ENCODE results near the gene CAMK2B. TPM values are rescaled to one million over a fixed set of nuclear protein-coding genes. Genes with fewer than 3 reads are reported as not detected.
A peak's percentile ranks its signal among the peaks of the same experiment; 100 is the strongest.

Gene CAMK2B
- total and polyA plus RNA-seq, 7 experiments from 2014 or later: 0.12 to 0.61 TPM; not detected in 5

DNA sequence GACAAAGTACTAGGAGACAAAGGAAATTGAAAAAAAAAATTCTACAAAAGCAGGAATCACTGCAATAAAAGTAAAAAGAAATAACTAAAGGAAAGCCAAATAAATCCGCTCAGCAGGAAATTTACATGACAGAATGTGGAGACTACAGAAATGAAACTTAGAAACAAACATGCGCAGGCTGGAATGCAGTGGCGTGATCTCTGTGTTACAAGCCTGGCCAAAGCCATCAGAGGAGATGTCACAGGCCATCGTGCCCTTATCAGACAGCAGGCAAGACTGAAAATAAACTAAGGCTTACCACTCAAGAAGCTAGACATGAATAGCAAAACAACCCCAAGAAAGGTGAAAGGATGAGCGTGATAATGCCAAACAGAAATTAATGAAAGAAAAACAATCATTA lies 6.3 kb upstream of the CAMK2B start:
- peaks cover 3 to 24% (median 5%) of the 10 kb centered on the region in 5 donors for H3K27me3 Mint-ChIP-seq
- Histone ChIP-seq H3K4me3 (ENCODE audit: low read length) (no peak overlapping the region), H3K27ac (ENCODE audit: low read depth, low read length) (no peak overlapping the region), H3K36me3 (ENCODE audit: control insufficient read depth in 2 of 3, insufficient read depth in 3 of 3, low read length in 3 of 3) (no peaks in the 10 kb centered on the region), H3K4me1 (ENCODE audit: control insufficient read depth in 2 of 2, insufficient read depth in 2 of 2, low read length in 2 of 2) (no peaks in the 10 kb centered on the region), H3K27me3 (ENCODE audit: control insufficient read depth in 2 of 2, insufficient read depth in 2 of 2, low read length in 2 of 2) (no peaks in the 10 kb centered on the region), H3K9me3 (ENCODE audit: control insufficient read depth in 2 of 3, low read length in 3 of 3) (peaks cover 0 to 4% (median 0%) of the 10 kb centered on the region in 3 experiments)
- no peak overlapping the region for H3K4me3 Mint-ChIP-seq
- peaks cover 0 to 13% (median 7%) of the 10 kb centered on the region in 11 donors for H3K9me3 Mint-ChIP-seq
- ChIA-PET CTCF (no interaction called here), POLR2A (no interaction called here)
- intact Hi-C loops (cut with micrococcal nuclease): no loop called here
- H3K36me3 Mint-ChIP-seq: peaks cover 2 to 10% (median 8%) of the 10 kb centered on the region in 5 donors
- DNase-seq: no peak
- no peak overlapping the region for H3K27ac Mint-ChIP-seq
- no peak for ATAC-seq
- peaks cover 0 to 2% (median 0%) of the 10 kb centered on the region in 7 donors for H3K4me1 Mint-ChIP-seq

DNA sequence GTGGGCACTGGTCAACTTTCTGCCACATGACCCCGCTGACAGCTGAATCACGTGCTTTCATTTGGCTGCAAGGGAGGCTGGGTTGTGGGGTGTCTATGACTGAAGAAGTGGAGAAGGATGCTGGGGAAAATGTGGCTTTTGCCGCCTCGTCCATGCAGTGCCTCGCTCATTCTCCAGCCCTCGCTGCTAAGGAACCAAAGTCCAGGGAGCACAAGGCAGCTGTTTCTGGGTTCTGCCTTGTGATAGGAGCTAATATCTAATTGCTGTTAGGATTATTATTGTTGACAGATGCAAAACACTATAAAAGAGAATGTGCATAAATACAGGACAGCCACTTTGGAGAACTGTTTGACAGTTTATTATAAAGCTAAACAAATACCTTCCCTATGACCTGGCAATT lies 4.9 kb upstream of the CAMK2B start:
- intact Hi-C loops (cut with micrococcal nuclease): no loop called here
- Mint-ChIP-seq H3K9me3 (peaks cover 0 to 4% (median 0%) of the 10 kb centered on the region in 11 donors), H3K36me3 (peaks cover 0 to 4% (median 0%) of the 10 kb centered on the region in 5 donors), H3K27me3 (peaks cover 5 to 30% (median 13%) of the 10 kb centered on the region in 5 donors), H3K4me1 (peaks cover 4 to 9% (median 5%) of the 10 kb centered on the region in 7 donors), H3K27ac (no peak overlapping the region), H3K4me3 (no peak overlapping the region)
- ChIA-PET CTCF (interaction anchor here (0.7 kb wide), 1 partner anchor 13 kb away, joined by 3 read pairs; no protein-coding TSS in a partner anchor), POLR2A (no interaction called here)
- no peaks in the 10 kb centered on the region for H3K36me3 ChIP-seq (ENCODE audit: control insufficient read depth in 2 of 3, insufficient read depth in 3 of 3, low read length in 3 of 3)
- no peaks in the 10 kb centered on the region for H3K4me1 ChIP-seq (ENCODE audit: control insufficient read depth in 2 of 2, insufficient read depth in 2 of 2, low read length in 2 of 2)
- no peaks in the 10 kb centered on the region for H3K9me3 ChIP-seq (ENCODE audit: control insufficient read depth in 2 of 3, low read length in 3 of 3)
- no peaks in the 10 kb centered on the region for H3K27me3 ChIP-seq (ENCODE audit: control insufficient read depth in 2 of 2, insufficient read depth in 2 of 2, low read length in 2 of 2)
- ATAC-seq: no peak
- no peak overlapping the region for H3K4me3 ChIP-seq (ENCODE audit: low read length)
- no peak for DNase-seq
- no peak overlapping the region for H3K27ac ChIP-seq (ENCODE audit: low read depth, low read length)

- no peaks in the 10 kb centered on the region for H3K27me3 ChIP-seq (ENCODE audit: control insufficient read depth in 2 of 2, insufficient read depth in 2 of 2, low read length in 2 of 2)
- H3K27ac ChIP-seq (ENCODE audit: low read depth, low read length): no peak overlapping the region
- Mint-ChIP-seq H3K36me3 (peaks cover 0 to 4% (median 0%) of the 10 kb centered on the region in 5 donors), H3K27ac (no peak overlapping the region), H3K4me1 (peaks cover 4 to 9% (median 5%) of the 10 kb centered on the region in 7 donors), H3K9me3 (peaks cover 0 to 4% (median 0%) of the 10 kb centered on the region in 11 donors), H3K27me3 (peaks cover 5 to 30% (median 13%) of the 10 kb centered on the region in 5 donors), H3K4me3 (no peak overlapping the region)
- H3K36me3 ChIP-seq (ENCODE audit: control insufficient read depth in 2 of 3, insufficient read depth in 3 of 3, low read length in 3 of 3): no peaks in the 10 kb centered on the region
- DNase-seq (no peak), ATAC-seq (no peak)
- no peak overlapping the region for H3K4me3 ChIP-seq (ENCODE audit: low read length)
- no peaks in the 10 kb centered on the region for H3K4me1 ChIP-seq (ENCODE audit: control insufficient read depth in 2 of 2, insufficient read depth in 2 of 2, low read length in 2 of 2)
- POLR2A ChIA-PET: no interaction called here
- no peaks in the 10 kb centered on the region for H3K9me3 ChIP-seq (ENCODE audit: control insufficient read depth in 2 of 3, low read length in 3 of 3)
- CTCF ChIA-PET: no interaction called here
- intact Hi-C loops (cut with micrococcal nuclease): no loop called here
Observed at GRCh38 chr7:44329888-44330287, 4.5 kb upstream of the CAMK2B start.

- ATAC-seq (no peak), DNase-seq (no peak)
- peaks cover 10 to 35% (median 19%) of the 10 kb centered on the region in 5 donors for H3K27me3 Mint-ChIP-seq
- H3K36me3 Mint-ChIP-seq: peaks cover 0 to 4% (median 0%) of the 10 kb centered on the region in 5 donors
- POLR2A ChIA-PET: no interaction called here
- H3K4me3 ChIP-seq (ENCODE audit: low read length): no peak overlapping the region
- H3K36me3 ChIP-seq (ENCODE audit: control insufficient read depth in 2 of 3, insufficient read depth in 3 of 3, low read length in 3 of 3): no peaks in the 10 kb centered on the region
- no peak overlapping the region for H3K4me3 Mint-ChIP-seq
- intact Hi-C loops (cut with micrococcal nuclease): no loop called here
- CTCF ChIA-PET: no interaction called here
- peaks cover 4 to 10% (median 6%) of the 10 kb centered on the region in 7 donors for H3K4me1 Mint-ChIP-seq
- H3K27ac ChIP-seq (ENCODE audit: low read depth, low read length): no peak overlapping the region
- peaks cover 0 to 4% (median 0%) of the 10 kb centered on the region in 11 donors for H3K9me3 Mint-ChIP-seq
- H3K27me3 ChIP-seq (ENCODE audit: control insufficient read depth in 2 of 2, insufficient read depth in 2 of 2, low read length in 2 of 2): peaks cover 0 to 4% of the 10 kb centered on the region in 2 donors
- H3K9me3 ChIP-seq (ENCODE audit: control insufficient read depth in 2 of 3, low read length in 3 of 3): no peaks in the 10 kb centered on the region
- no peaks in the 10 kb centered on the region for H3K4me1 ChIP-seq (ENCODE audit: control insufficient read depth in 2 of 2, insufficient read depth in 2 of 2, low read length in 2 of 2)
- H3K27ac Mint-ChIP-seq: no peak overlapping the region
Observed at GRCh38 chr7:44329081-44329480, 3.7 kb upstream of the CAMK2B start.

- H3K27me3 ChIP-seq (ENCODE audit: control insufficient read depth in 2 of 2, insufficient read depth in 2 of 2, low read length in 2 of 2): peaks cover 0 to 4% of the 10 kb centered on the region in 2 donors
- ATAC-seq: no peak
- peaks cover 20 to 46% (median 30%) of the 10 kb centered on the region in 5 donors for H3K27me3 Mint-ChIP-seq
- no peaks in the 10 kb centered on the region for H3K4me1 ChIP-seq (ENCODE audit: control insufficient read depth in 2 of 2, insufficient read depth in 2 of 2, low read length in 2 of 2)
- POLR2A ChIA-PET: no interaction called here
- intact Hi-C loops (cut with micrococcal nuclease): no loop called here
- no peak overlapping the region for H3K4me3 Mint-ChIP-seq
- H3K4me3 ChIP-seq (ENCODE audit: low read length): no peak overlapping the region
- peaks cover 0 to 4% (median 0%) of the 10 kb centered on the region in 11 donors for H3K9me3 Mint-ChIP-seq
- no peak for DNase-seq
- H3K36me3 Mint-ChIP-seq: peaks cover 0 to 4% (median 0%) of the 10 kb centered on the region in 5 donors
- no peaks in the 10 kb centered on the region for H3K36me3 ChIP-seq (ENCODE audit: control insufficient read depth in 2 of 3, insufficient read depth in 3 of 3, low read length in 3 of 3)
- H3K27ac ChIP-seq (ENCODE audit: low read depth, low read length): no peak overlapping the region
- CTCF ChIA-PET: no interaction called here
- peaks cover 4 to 10% (median 6%) of the 10 kb centered on the region in 7 donors for H3K4me1 Mint-ChIP-seq
- no peak overlapping the region for H3K27ac Mint-ChIP-seq
- H3K9me3 ChIP-seq (ENCODE audit: control insufficient read depth in 2 of 3, low read length in 3 of 3): no peaks in the 10 kb centered on the region
Observed at GRCh38 chr7:44327981-44328380, 2.6 kb upstream of the CAMK2B start.

GRCh38 chr7:44326261-44327125 lies 1.1 kb upstream of the CAMK2B start:
- peaks cover 0 to 4% of the 10 kb centered on the region in 2 donors for H3K27me3 ChIP-seq (ENCODE audit: control insufficient read depth in 2 of 2, insufficient read depth in 2 of 2, low read length in 2 of 2)
- H3K4me3 ChIP-seq (ENCODE audit: low read length): no peak overlapping the region
- peaks cover 0 to 4% (median 0%) of the 10 kb centered on the region in 11 donors for H3K9me3 Mint-ChIP-seq
- H3K36me3 Mint-ChIP-seq: peaks cover 0 to 4% (median 0%) of the 10 kb centered on the region in 5 donors
- H3K4me3 Mint-ChIP-seq: peak overlapping the region in 5 of 10 donors; percentile 2 to 99 (median 60)
- H3K27me3 Mint-ChIP-seq: peaks cover 20 to 50% (median 35%) of the 10 kb centered on the region in 5 donors
- ATAC-seq: no peak
- intact Hi-C loops (cut with micrococcal nuclease): no loop called here
- no peaks in the 10 kb centered on the region for H3K36me3 ChIP-seq (ENCODE audit: control insufficient read depth in 2 of 3, insufficient read depth in 3 of 3, low read length in 3 of 3)
- CTCF ChIA-PET: no interaction called here
- no peaks in the 10 kb centered on the region for H3K9me3 ChIP-seq (ENCODE audit: control insufficient read depth in 2 of 3, low read length in 3 of 3)
- no peak overlapping the region for H3K27ac ChIP-seq (ENCODE audit: low read depth, low read length)
- H3K4me1 Mint-ChIP-seq: peaks cover 4 to 10% (median 6%) of the 10 kb centered on the region in 7 donors
- DNase-seq: no peak
- POLR2A ChIA-PET: no interaction called here
- no peak overlapping the region for H3K27ac Mint-ChIP-seq
- no peaks in the 10 kb centered on the region for H3K4me1 ChIP-seq (ENCODE audit: control insufficient read depth in 2 of 2, insufficient read depth in 2 of 2, low read length in 2 of 2)

Data from naive thymus-derived CD4-positive, alpha-beta T cell (primary cell).